Tibial nerve (tissue), 3 donors: ENCODE data around the gene TXN2.

Experiments
- CTCF ChIP-seq, 5 experiments: fragments of 200-600 bp in 3 of 5; fragments of 450-650 bp in 2 of 5; sonication (generic) in 3 of 5; IDR thresholded peaks; one replicate each; pipeline ENCODE4 v1.5.1; 2016 to 2019; ENCODE audit warnings: antibody characterized with exemption in 5 of 5, mild to moderate bottlenecking in 3 of 5, moderate library complexity in 2 of 5
- POLR2A ChIP-seq, 2 donors: fragments of 450-650 bp; IDR thresholded peaks; one replicate each; pipeline ENCODE4 v1.6.1; 2017; ENCODE audit warnings: antibody characterized with exemption in 2 of 2, mild to moderate bottlenecking in 2 of 2, moderate library complexity in 2 of 2

GRCh38 chr22:36442506-36443197, 38.8 kb downstream of the TXN2 start:
- TF ChIP-seq CTCF (IDR thresholded peaks at IDR 0.05) (no peak), POLR2A (IDR thresholded peaks at IDR 0.05) (no peak)
